Natural killer cell (primary cell): ENCODE data around the gene SAFB2. TPM values are rescaled to one million over a fixed set of nuclear protein-coding genes. Genes with fewer than 3 reads are reported as not detected.

Experiments
- ATAC-seq, 3 donors: fragments of 150-1000 bp in 2 of 3; fragments of 200-7000 bp in 1 of 3; cut with Tn5 transposase; 1 replicate in 1 of 3; 2 replicates in 2 of 3; pipeline ENCODE4 v1.10.0; 2021; ENCODE audit warnings: mild to moderate bottlenecking in 2 of 3, moderate library complexity in 2 of 3
- DNase-seq, 2 donors: peaks; one replicate each; pipeline versions ENCODE4 v3.0.0 to v3.0.0-alpha.2; 2013 to 2021; ENCODE audit warnings: mixed read lengths in 1 of 2
- H3K27ac ChIP-seq: one replicate; pipeline ENCODE4 v1.5.1; 2013; ENCODE audit warnings: mild to moderate bottlenecking, low read length
- H3K27me3 ChIP-seq: one replicate; pipeline ENCODE4 v1.6.1; 2013; ENCODE audit warnings: low read length; ENCODE audit not compliant: control insufficient read depth, insufficient read depth
- H3K36me3 ChIP-seq: one replicate; pipeline ENCODE4 v1.6.1; 2013; ENCODE audit warnings: low read length; ENCODE audit not compliant: control insufficient read depth, insufficient read depth
- H3K4me1 ChIP-seq: one replicate; pipeline ENCODE4 v1.6.1; 2013; ENCODE audit warnings: low read length; ENCODE audit not compliant: control insufficient read depth, insufficient read depth
- H3K4me3 ChIP-seq: one replicate; pipeline ENCODE4 v1.5.1; 2013; ENCODE audit warnings: low read length
- H3K9me3 ChIP-seq: one replicate; pipeline ENCODE4 v1.6.1; 2013; ENCODE audit warnings: low read length; ENCODE audit not compliant: control insufficient read depth, insufficient read depth
- H3K27ac Mint-ChIP-seq, 2 donors: one replicate each; pipeline ENCODE4 v1.8.0; 2022; ENCODE audit warnings: mild to moderate bottlenecking in 2 of 2, mixed read lengths in 2 of 2, moderate library complexity in 1 of 2
- H3K27me3 Mint-ChIP-seq, 2 donors: one replicate each; pipeline ENCODE4 v1.8.0; 2022; ENCODE audit warnings: low read depth in 2 of 2, mixed read lengths in 2 of 2
- H3K36me3 Mint-ChIP-seq: one replicate; pipeline ENCODE4 v1.8.0; 2022; ENCODE audit warnings: mixed read lengths
- H3K4me1 Mint-ChIP-seq, 2 donors: one replicate each; pipeline ENCODE4 v1.8.0; 2022; ENCODE audit warnings: mixed read lengths in 2 of 2
- H3K4me3 Mint-ChIP-seq: one replicate; pipeline ENCODE4 v1.8.0; 2022; ENCODE audit warnings: mild to moderate bottlenecking, moderate library complexity, mixed read lengths
- H3K9me3 Mint-ChIP-seq, 2 donors: one replicate each; pipeline ENCODE4 v1.8.0; 2022; ENCODE audit warnings: mixed read lengths in 2 of 2
- CTCF ChIP-seq: fragments of 200-600 bp; IDR thresholded peaks from one replicate; pipeline ENCODE4 v1.8.0; 2022; ENCODE audit warnings: antibody characterized with exemption
- WGBS: methylation state at CpG from one replicate; pipeline ENCODE4 v1.1.7; 2013; ENCODE audit warnings: missing lambda C conversion rate; ENCODE audit not compliant: insufficient coverage; 5-methylcytosine and 5-hydroxymethylcytosine counted together
- intact Hi-C: fragments of 100-400 bp; cut with micrococcal nuclease; formaldehyde crosslinking; loops from one replicate; pipeline ENCODE4 v1.14.2; 2022
- total RNA-seq, 4 donors: library from RNA; stranded (reverse); fragments of 120-200 nt in 1 of 4; gene quantifications; one replicate each; pipeline versions ENCODE4 v1.2.3 to v1.2.4, GENCODE V29; 2013 to 2022

Gene SAFB2
- total RNA-seq, 3 donors from 2014 or later (not counting 1 experiment from before 2014, with no cell fraction given) = 232 to 264 (median 258) TPM

GRCh38 chr19:5542665-5543064 lies 79.9 kb downstream of the SAFB2 start:
- no peaks in the 10 kb centered on the region for H3K4me1 ChIP-seq
- H3K27ac ChIP-seq = no peak overlapping the region
- H3K36me3 ChIP-seq = no peaks in the 10 kb centered on the region
- DNase-seq = no peak
- Mint-ChIP-seq H3K27ac (no peak overlapping the region), H3K27me3 (peaks cover 0 to 5% of the 10 kb centered on the region in 2 donors), H3K36me3 (no peaks in the 10 kb centered on the region), H3K4me3 (no peak overlapping the region), H3K4me1 (no peaks in the 10 kb centered on the region), H3K9me3 (no peaks in the 10 kb centered on the region)
- peaks cover under 1% of the 10 kb centered on the region for H3K27me3 ChIP-seq
- no peaks in the 10 kb centered on the region for H3K9me3 ChIP-seq
- intact Hi-C loops = no loop called here
- no peak for TF ChIP-seq CTCF
- no peak overlapping the region for H3K4me3 ChIP-seq
- WGBS = 54% methylated on average over 8 of the region's 8 CpGs
- no peak for ATAC-seq

- Histone ChIP-seq H3K27me3 (peaks cover 2% of the 10 kb centered on the region), H3K27ac (no peak overlapping the region), H3K9me3 (no peaks in the 10 kb centered on the region), H3K4me1 (no peaks in the 10 kb centered on the region), H3K36me3 (no peaks in the 10 kb centered on the region), H3K4me3 (no peak overlapping the region)
- Mint-ChIP-seq H3K9me3 (no peaks in the 10 kb centered on the region), H3K27ac (no peak overlapping the region), H3K4me1 (no peaks in the 10 kb centered on the region), H3K4me3 (no peak overlapping the region), H3K36me3 (no peaks in the 10 kb centered on the region), H3K27me3 (peaks cover 0 to 7% of the 10 kb centered on the region in 2 donors)
- intact Hi-C loops = no loop called here
- no peak for TF ChIP-seq CTCF
- 92% methylated on average over 6 of the region's 7 CpGs for WGBS
- DNase-seq = no peak
- ATAC-seq = no peak
These were observed 81.1 kb downstream of the SAFB2 start for GRCh38 chr19:5541456-5541855.

DNA sequence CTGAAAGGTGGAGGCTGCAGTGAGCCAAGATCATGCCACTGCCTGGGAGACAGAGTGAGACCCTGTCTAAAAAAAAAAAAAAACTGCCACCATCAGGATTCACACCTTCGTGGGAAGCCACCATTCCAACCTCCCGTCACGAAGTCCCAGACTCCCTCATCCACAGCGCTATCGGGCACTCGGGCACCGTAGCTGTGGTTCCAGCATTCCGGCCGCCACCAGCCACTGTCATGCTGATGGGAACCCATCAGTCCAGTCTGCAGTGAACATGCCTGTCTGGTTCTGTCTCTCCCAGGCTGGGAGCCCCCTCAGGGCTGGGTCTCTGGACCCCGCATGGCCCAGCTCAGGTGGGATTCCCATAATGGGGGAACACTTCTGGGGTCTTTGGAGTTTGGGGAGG lies 82.4 kb downstream of the SAFB2 start:
- no peaks in the 10 kb centered on the region for H3K4me1 ChIP-seq
- H3K27ac ChIP-seq = no peak overlapping the region
- no peak for TF ChIP-seq CTCF
- peaks cover 2% of the 10 kb centered on the region for H3K36me3 Mint-ChIP-seq
- WGBS = 89% methylated on average over 10 of the region's 10 CpGs
- no peak overlapping the region for H3K4me3 Mint-ChIP-seq
- H3K4me1 Mint-ChIP-seq = no peaks in the 10 kb centered on the region
- no peak overlapping the region for H3K27ac Mint-ChIP-seq
- no peaks in the 10 kb centered on the region for H3K36me3 ChIP-seq
- no peaks in the 10 kb centered on the region for H3K9me3 Mint-ChIP-seq
- intact Hi-C loops = no loop called here
- peaks cover 7 to 12% of the 10 kb centered on the region in 2 donors for H3K27me3 Mint-ChIP-seq
- no peak overlapping the region for H3K4me3 ChIP-seq
- peaks cover 7% of the 10 kb centered on the region for H3K27me3 ChIP-seq
- ATAC-seq (no peak), DNase-seq (no peak)
- peaks cover 5% of the 10 kb centered on the region for H3K9me3 ChIP-seq

- Histone ChIP-seq H3K27me3 (peaks cover 7% of the 10 kb centered on the region), H3K4me3 (no peak overlapping the region), H3K4me1 (no peaks in the 10 kb centered on the region), H3K36me3 (no peaks in the 10 kb centered on the region), H3K9me3 (peaks cover 20% of the 10 kb centered on the region), H3K27ac (no peak overlapping the region)
- Mint-ChIP-seq H3K4me1 (no peaks in the 10 kb centered on the region), H3K27me3 (peaks cover 7 to 18% of the 10 kb centered on the region in 2 donors), H3K36me3 (peaks cover 8% of the 10 kb centered on the region), H3K9me3 (peaks cover 3 to 8% of the 10 kb centered on the region in 2 donors), H3K4me3 (no peak overlapping the region), H3K27ac (no peak overlapping the region)
- DNase-seq = no peak
- 77% methylated on average over 12 of the region's 12 CpGs for WGBS
- intact Hi-C loops = no loop called here
- no peak for ATAC-seq
- TF ChIP-seq CTCF = no peak
These were observed 84.7 kb downstream of the SAFB2 start for GRCh38 chr19:5537870-5538269.
